GM13976 (cell line): Measurements from ENCODE around the gene FCAMR.
"Not testable (repeated sequence)": the region's sequence is repeated elsewhere in the genome, so short reads cannot be mapped to it uniquely, and the experiment has no call there.

Experiments
- DNase-seq: peaks from one replicate; pipeline ENCODE4 v3.0.0; 2012; ENCODE audit warnings: low spot score
- CTCF ChIP-seq: IDR thresholded peaks from 2 replicates; pipeline ENCODE4 v1.5.1; 2012; ENCODE audit warnings: borderline replicate concordance, mild to moderate bottlenecking; ENCODE audit not compliant: insufficient read depth; ENCODE audit errors: extremely low read depth, missing control alignments, control extremely low read depth
- in situ Hi-C: fragments of 300-500 bp; cut with MboI; formaldehyde crosslinking; loops from one replicate; pipeline ENCODE4 v1.12.0; 2022; ENCODE audit warnings: low sequenced_read_pairs, mixed read lengths, inconsistent platforms; ENCODE audit not compliant: unreplicated experiment

Gene FCAMR

GRCh38 chr1:206925106-206925736, 45.0 kb downstream of the FCAMR start:
- TF ChIP-seq CTCF: peak; percentile 42
- peak; percentile 83 for DNase-seq
- in situ Hi-C loops: no loop called here

GRCh38 chr1:206924592-206925105, 45.6 kb downstream of the FCAMR start:
- no peak for TF ChIP-seq CTCF
- DNase-seq: peak; percentile 61
- in situ Hi-C loops: no loop called here

GRCh38 chr1:206923961-206924557, 46.2 kb downstream of the FCAMR start:
- in situ Hi-C loops, DNase-seq: not testable (repeated sequence)

- in situ Hi-C loops: no loop called here
- no peak for TF ChIP-seq CTCF
- DNase-seq: peak; percentile 75
Measured at GRCh38 chr1:206923009-206923960, 47.0 kb downstream of the FCAMR start.

- DNase-seq: no peak
- TF ChIP-seq CTCF: no peak
- in situ Hi-C loops: no loop called here
Measured at GRCh38 chr1:206922524-206922923, 47.7 kb downstream of the FCAMR start.

- in situ Hi-C loops: no loop called here
Measured at GRCh38 chr1:206921772-206922265, 48.4 kb downstream of the FCAMR start, which contains the start of gene FCMR. TSS of gene FCMR (minus strand) at chr1:206921941. CDS start at chr1:206921854, 87 bp downstream.

More at GRCh38 chr1:206921772-206922265, 48.4 kb downstream of the FCAMR start, which contains the start of gene FCMR:
- no peak for DNase-seq
- no peak for TF ChIP-seq CTCF
